Activated CD8-positive, alpha-beta memory T cell treated with anti-CD3 and anti-CD28 coated beads, Interleukin-2, amount 50 U/mL, for 1 hour (primary cell): ENCODE measurements around the gene LYST.
"Not testable (repeated sequence)": the region's sequence is repeated elsewhere in the genome, so short reads cannot be mapped to it uniquely, and the experiment has no call there.

Source experiments
- DNase-seq: peaks from one replicate; pipeline ENCODE4 v3.0.0-alpha.2; 2020; ENCODE audit errors: extremely low read depth

LYST gene

DNA sequence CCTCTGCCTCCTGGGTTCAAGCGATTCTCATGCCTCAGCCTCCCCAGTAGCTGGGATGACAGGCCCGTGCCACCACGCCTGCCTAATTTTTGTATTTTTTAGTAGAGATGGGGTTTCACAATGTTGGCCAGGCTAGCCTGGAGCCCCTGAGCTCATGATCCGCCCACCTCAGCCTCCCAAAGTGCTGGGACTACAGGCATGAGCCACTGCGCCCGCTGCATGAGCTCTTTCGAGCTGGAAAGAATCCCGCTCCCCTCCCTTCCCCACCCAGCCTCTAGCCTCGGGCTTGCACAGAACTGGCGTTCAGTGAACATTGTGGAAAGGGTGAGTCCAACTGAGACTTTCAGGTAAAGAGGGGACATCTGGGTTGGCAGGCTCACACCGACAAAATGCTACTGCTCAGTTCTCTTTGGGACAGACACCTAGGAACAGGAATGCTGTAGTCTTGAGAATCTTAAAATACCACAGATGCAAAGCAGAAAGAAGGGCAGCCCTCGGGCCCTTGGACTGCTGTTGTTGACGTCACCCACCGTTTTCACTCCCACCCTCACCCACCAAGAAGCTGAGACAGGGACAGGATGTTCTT, 207.4 kb downstream of the LYST start:
- no peak for DNase-seq

DNA sequence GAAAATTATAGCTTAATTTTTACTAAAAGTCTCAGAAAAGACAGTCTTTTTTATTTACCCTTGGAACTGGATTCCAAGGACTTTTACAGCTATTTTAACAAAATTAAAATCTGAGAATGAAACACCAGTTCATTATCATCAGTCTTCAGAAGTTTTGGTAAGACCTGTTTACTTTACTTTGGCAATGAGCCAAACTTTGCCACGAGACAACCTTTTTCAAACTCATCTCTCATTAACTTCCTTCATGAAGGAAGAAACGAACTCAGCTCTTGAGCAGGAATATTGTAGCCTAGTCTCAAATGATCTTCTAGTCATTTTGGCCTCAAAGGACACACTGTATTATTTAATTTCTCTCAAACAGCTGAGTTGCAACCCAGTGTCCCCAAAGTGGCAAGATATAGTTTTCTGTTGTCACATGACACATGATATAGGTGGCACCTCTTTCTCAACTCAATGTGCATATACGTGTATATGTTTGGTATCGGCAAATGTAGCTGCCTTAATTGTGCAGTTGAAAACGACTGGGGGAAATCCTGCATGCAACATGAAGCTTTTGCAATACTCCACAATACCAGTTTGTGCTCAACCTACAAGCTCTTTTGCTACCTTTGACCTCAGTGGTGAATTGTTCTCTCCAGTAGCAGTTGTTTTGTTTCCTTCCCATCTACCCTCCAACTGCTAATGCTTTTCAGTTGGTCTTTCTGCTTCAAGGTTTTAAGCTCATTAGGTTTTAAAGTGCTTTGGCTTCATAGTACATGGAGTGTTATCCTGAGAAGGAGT, 208.8 kb downstream of the LYST start:
- DNase-seq: no peak

DNA sequence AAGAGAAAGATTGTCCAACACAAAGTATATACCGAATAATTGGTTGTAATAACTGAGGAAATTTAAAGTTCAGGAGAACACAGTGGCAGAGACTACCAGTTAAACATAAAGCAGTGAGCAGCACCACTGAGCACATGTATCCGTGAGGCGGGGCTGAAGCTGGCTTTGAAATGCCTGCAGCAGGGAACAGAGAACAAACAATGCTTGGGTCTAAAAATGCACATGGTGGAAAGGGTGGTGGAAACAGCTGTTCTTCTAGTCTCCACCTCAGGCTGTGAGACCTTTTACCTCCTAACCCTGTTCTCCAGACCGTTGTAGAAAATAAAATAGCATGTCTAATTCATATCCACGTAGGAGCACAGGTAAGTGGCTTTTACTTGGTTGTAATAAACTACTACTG, 209.4 kb downstream of the LYST start:
- no peak for DNase-seq

DNA sequence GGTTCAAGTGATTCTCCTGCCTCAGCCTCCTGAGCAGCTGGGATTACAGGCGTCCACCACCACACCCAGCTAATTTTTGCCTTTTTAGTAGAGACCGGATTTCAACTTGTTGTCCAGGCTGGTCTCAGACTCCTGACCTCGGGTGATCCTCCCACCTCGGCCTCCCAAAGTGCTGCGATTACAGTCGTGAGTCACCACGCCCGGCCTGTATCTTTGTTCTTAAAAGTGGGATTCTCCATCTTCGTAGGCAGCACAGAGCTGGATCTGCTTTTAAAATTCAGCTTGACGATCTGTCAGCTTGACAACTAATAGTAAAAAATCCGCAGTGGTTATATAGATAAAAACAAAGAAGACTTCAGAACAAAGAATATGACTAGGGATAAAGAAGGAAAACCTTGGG, 214.3 kb downstream of the LYST start:
- no peak for DNase-seq

DNA sequence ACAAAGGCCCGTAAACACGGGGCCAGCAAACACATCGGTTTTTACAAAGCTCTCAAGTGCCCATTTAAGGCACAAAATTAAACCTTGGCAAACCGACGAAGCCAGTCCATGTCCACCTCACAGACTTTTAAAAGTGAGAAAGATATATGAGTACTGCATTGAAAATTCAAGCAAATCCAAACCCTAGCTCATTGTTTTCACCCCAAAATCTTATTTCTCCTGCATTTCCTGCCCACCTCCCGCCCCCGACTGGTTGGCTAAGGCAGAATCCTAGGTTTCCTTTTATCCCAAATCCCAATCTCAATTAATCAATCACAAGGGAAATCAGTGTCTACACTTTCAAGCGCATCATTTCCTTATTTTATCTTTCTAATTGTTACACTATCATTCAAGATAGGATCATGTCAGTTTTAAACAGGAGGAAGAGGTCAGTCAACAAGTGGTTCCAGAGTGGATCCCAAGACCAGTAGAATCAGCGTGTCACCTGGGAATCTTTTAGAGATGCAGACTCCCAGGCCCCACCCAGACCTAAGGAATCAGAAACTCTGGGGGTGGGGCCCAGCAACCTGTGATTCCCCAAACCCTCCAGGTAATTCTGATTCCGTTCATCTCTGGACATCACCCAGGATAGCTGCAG, 215.4 kb downstream of the LYST start:
- DNase-seq: no peak

DNA sequence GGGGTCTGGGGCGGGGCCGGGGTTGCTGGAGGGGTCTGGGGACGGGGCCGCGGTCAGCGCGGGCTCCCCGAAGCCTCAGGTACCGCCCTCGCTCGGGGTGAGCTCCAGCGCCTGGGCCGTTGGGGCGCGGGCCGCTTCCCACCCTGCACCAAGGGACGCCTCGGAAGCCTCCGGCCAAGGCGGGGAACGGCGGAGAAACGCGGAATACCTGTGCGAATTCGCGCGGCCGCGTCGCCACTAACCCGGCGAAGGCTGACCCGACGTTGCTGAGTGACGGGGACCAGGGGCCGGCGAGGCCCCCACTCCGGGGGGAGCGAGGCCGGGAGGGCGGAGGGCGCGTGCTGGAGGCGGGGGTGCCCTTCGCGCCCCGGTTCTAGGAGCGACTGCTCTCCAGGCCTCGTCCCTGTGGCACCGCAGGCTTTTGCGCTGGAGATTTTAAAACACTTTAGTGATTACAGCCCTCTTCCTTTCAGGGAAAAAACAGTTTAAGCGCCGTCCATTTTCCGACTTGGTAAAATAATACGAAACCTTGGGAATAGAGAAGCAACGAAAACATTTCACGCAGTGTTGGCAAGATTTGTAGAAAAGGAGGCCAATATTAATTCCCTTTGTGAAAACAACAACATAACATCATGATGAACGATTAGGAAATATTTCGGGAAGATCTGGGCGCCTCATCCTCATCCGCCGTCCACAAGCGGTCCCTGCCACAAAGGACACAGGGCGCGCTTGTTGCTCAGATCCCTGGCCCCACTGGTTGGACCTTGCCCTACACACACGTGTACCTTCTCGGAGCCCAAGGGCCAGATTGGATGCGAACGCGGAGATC, 216.2 kb downstream of the LYST start:
- no peak for DNase-seq

DNA sequence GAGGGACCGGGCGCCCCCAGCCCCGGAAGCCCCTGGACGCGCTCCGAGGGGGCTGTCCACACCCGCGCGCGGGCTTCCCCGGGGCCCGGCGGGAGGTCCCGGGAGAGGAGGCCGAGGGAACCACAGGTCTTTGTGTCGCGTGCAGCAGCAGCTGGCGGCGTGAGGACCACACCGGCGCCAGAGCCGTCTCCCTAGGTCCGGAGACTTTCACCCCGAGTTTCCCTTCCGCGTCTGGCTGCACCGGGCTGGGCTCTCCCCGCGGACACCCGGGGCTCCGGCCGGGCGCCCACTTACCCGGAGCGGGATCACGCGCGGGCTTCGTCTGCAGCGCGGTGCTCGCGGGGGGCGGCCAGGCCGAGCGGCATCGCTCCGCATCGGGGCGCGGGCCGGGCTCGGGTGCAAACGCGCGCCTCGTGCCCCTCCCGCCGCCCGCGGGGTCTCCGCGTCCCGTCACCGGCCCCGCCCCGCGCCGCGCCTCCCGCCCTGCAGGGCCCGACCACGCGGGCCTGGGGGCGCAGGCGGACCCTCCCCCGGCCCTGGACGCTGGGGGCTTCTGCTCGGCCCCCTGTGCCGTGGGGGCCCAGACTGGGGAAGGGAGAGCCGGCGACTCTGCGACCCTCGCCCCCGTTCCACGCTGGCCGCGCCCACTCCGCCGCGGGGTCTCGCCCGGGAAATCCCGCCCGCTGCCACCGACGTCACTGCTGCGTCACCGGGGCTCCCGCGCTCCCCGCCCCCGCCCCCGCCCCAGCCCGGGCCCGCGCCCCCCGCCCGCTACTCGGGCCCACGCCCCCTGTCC, 217.1 kb downstream of the LYST start, which contains the start of gene GNG4:
Gene GNG4, minus strand, starts transcription at position 417 of the 796 bp plus-strand sequence. CDS start 65,946 bp downstream, outside the sequence.
- DNase-seq: no peak

DNA sequence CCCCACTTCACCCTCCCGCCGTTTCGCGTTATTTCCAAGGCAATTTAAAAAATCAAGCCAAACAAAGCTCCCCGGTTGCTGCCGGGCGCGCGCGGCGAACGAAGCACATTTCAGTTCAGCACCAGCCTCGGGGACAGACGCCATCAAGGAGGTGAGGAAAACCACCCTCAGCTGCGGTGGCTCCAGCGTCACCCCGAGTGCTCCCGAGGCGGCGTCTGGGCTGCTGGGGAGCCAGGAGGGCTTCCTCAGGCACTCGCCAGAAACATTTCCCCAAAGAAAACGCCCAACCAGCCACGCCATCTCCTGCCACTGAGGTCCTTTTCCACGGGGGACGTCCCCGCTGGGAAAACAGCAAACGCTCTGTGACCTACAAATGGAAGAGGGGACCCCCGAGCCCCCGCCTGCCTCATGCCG, 217.7 kb downstream of the LYST start:
- DNase-seq: peak; percentile 17

DNA sequence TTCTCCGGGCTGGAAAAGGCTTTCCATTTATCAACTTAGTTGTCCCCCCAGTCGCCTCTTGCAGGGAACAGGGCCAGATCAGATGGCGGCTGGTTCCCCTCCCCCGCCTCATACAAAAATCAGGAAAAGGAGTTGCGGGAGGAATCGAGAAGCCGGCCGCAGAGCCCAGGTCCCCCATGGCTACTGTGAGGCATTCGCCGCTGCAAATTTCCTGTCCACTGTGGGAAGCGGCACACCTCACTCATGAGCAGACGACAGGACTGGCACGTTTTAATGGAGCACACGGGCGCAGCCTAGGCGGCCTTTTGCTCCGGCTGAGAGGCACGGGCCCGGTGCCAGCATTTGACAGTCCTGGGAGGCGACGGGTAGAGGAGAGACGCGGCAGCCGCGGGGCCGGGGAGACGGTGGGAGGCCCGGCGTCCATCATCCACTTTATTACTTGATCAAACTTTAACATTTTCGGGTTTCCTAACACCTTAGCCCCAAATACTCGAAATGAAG, 218.2 kb downstream of the LYST start:
- DNase-seq: no peak

DNA sequence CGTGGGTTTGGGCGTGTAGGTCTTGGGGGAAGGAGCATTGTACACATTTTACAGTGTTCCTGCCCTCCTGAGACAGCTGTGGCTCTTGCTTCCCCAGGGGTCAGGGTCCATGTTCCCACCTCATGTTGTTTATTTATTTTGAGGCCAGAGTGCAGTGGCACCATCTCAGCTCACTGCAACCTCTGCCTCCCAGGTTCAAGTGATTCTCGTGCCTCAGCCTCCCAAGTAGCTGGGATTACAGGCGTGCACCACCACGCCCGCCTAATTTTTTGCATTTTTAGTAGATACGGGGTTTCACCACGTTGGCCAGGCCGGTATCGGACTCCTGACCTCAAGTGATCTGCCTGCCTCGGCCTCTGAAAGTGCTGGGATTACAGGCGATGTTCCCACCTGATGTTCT, 219.2 kb downstream of the LYST start:
- DNase-seq: not testable (repeated sequence)

DNA sequence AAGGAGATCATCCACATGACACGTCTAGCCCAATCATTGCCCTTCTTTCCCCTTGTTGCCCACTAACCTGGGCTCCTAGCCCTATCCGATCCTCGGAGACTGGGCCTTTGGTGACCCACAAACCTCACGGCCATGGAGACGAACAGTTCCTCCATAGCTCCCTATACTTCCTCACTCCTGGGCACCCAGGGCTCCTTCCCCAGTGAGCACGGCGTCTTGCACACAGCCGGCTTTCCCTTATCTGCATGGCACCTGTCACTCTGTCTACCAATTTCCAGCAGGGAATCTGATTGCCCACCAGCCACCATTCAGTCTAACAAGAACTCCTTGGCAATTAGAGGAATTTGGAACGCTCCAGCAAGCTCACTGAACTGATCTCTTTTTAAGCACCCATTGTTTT, 220.2 kb downstream of the LYST start:
- no peak for DNase-seq

DNA sequence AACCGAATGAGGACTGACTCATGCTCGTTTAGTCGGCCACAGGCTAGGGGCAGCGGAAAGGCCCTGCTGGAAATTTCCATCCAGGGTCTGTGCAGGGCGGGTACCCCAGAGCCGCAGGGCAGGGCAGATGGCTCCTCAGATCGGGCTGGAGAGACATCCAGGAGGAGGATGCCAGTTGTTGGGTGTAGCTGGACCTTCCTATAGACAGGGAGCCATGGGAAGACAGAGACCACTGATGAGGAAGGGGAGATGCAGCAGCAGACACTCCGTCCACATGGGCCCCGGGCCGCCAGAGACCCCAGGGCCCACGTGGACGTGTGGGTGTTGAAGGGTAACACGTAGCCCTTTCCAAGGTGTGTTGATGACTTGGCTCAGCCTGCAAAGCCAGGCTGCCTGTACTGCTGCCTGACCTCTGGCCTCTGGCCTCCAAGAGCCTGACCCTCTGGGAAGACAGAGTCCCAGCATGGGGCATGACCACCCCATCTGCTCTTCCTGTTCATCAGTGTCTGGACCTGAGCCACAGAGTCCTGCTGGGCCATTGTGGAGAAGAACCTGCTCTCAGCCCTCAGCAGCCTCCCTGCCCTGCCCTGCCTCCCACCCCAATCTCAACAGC, 221.9 kb downstream of the LYST start:
- no peak for DNase-seq

DNA sequence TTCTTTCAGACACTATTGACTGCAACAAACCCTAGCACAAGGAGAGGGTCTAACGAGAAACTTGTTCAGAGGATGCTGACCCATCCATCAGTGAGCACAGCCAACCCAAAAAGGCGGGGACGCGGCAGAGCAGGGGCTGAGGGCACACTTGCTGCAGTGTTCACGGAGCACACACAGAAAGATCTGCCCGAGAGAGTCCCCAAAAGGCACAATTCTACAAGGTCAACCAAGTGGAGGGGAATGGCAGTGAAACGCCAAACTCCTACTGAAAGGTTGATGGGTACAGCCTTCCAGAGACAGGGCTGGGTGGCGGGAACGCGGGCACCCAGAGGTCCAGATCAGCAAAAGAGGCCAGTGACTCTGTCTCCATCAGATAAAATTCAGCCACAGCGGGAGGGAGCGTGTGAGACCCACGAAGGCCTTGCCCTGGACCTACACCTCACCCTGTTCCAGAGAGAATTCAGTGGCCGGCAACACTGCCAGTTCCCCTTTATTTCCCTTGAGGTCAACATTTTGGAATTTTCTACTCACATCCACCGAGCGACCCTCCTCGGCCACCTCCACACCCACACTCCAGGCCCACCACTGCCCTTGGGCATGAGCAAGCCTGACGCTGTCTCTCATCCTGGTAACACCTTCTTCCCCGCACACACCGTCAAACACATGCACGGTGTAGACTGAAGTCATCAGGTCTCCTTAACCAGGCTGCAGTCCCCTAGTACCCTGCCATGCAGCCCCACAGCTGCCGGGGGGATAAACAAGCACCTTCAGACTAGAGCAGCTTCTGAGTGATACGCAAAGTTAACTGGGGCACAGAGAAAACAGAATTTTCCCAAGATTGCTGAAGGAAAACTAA, 222.6 kb downstream of the LYST start:
- DNase-seq: no peak

DNA sequence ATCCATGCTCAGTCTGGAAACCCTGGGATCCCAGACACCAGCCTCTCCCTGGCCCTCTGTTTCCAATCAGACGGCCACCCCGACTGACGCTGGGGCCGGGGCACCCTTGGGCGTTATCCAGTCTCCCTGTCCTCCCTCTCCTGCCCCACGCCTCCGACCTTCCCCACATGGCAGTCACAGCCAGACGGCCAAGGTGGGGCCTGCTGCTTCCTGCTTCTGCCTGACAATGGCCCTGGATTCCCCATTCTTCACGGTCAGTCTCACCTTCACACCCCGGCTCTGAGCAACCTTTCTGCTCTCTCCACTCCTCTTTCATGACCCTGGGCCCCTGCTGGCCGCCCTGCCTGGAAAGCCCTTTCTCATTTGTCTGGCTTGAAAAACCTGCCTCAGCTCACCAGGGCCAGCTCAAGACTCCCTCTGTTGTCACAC, 223.7 kb downstream of the LYST start:
- DNase-seq: no peak

DNA sequence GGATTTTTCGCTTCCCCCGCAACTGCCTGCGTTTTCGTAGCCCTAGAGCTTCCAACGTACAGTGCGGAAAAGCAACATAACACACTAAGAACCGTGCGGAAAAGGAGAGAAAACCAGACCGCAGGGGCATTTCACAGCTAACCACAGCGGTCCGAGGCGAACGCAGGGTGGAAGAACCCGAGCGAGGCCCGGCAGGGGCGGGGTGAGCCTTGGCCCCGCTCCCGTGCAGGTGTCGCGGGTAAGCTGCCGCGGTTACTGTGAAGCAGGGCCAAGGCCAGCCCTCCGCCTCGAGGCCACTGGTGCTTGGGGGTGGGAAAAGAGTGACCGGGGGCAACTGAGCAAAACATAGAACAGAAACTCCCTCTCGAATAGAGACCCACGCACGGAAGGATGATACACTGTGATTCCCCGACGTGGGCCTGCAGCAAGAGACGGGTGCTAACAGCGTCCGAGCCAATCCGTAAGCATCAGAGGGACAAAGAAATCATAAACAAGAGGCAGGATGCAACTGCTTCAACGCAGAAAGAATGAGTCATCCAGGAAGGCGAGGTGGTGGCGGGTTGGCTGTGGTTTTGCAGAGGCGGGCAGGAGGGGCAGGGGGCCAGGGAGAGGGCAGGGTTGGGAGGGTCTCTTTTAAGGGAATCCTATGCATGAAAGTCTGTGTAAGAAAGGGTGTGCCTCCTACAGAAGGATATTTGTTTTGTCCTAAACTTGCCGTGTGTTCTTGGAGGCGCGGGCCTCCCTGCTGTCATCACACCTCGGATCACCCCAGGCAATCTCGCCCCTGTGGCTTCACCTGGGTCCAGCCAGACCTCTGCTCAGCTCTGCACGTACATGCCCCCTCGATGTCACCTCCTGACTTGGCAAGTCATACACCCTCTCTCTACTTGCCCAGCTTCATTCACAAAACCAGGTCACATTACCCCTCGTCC, 224.4 kb downstream of the LYST start:
- peak; percentile 40 for DNase-seq

DNA sequence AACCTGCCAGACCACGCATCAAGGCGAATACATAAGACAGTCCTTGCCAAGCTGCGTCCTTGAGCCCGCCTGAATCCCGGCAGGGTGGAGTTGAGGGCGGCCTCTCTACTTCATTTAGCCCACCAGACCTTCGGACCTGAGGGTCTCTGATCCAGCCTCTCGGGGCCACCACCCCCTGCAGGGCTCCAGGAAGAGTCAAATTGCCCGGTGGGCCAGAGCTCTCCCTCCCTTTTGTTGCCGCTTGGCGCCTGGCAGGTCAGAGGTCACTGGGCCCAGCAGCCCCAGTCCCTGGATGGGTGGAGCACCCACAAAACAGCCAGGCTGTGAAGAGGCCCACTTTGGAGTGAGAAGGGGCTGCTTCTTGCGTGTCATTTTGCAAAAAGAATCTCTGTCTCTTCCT, 226.1 kb downstream of the LYST start:
- no peak for DNase-seq

DNA sequence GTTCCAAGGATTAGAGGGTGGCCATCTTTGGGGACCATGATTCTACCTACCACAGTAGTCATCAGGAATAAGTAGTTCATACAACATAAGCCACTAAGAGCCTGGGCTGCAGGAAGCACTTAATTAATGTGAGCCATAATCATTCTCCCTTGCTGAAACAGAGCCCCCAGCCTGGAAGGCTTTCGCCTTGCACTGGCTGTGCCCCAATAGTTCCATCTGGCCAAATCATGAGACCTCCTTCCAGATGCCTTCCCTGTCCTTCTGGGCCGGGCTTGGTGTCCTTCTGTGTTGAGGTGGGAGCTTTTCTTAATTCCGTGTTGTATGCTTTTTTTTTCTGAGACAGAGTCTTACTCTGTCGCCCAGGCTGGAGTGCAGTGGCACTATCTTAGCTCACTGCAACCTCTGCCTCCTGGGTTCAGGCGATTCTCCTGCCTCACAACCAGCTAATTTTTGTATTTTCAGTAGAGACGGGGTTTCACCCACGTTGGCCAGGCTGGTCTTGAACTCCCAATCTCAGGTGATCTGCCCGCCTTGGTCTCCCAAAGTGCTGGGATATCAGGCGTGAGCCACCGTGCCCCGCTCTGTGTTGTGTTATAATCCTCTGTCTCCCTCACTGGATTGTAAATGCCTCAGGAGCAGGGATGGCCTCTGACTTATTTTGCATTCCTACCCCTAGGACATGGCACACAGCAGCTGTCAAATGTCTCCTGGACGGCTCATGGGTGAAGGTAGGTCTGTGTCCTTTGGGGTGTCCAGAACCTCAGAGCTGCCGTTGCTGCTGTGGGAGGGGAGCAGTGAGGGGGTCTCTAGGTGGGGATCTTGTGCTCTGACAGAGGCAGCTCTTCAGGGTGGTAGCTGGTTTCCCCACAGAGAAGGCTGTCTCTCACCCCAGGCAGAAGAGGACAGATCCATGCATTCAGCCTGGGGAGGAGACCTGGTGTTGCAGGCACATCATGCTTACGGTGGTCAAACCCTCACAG, 227.2 kb downstream of the LYST start:
- no peak for DNase-seq
